Measurements from ENCODE around the gene CSK. TPM values are rescaled to one million over a fixed set of nuclear protein-coding genes. Genes with fewer than 3 reads are reported as not detected.

The CSK gene
- total and polyA plus RNA-seq, 11 donors = 19.1 to 66.7 (median 25.9) TPM

DNA sequence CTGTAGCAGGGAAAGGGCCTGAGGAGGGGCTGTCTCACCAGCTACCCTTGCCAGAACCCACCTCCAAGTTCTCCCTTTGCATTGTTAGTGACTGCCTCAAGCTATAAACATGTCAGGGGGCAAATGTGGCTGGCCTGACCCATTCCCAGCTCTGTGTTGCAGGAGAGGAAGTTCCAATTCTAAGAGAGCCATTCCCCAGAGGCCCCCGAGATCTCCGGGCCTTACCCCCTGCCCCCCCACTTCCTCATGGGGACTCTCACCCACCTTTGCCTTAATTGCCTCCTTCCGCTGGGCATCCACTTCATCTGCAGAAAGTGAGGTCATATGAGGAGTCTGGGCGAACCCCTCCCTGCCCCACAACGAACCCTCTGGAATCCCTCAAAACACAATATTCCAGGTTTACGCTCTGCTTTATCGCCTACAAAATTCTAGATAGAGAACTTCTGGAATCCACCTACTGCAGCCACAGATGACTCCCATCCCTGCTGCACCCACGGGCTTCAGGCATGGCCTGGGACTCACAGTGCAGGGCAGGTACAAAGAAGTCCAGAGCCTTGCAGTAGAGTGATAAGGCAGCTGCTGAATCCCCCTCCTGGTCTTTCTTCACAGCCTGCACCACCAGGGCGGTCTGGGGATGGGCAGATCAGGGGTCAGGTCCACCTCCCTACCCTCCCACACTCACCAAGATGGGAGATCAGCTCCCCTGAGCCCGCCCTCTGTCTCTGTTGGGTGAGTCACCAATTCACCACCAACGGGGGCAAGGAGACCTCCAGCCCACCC lies 57.1 kb downstream of the CSK start:
- TF ChIP-seq CTCF (IDR thresholded peaks at IDR 0.05) (no peak), POLR2A (IDR thresholded peaks at IDR 0.05) (no peak)
- no peak for ATAC-seq
- 83 to 94% (median 87%) methylated on average over 9 to 11 of the region's 11 CpGs for WGBS, 4 donors
- H3K9me3 ChIP-seq = no peaks in the 10 kb centered on the region
- H3K36me3 ChIP-seq = peaks cover 0 to 44% (median 15%) of the 10 kb centered on the region in 9 donors
- no peak overlapping the region for H3K4me3 ChIP-seq
- no peaks in the 10 kb centered on the region for H3K27me3 ChIP-seq
- peaks cover 0 to 24% (median 17%) of the 10 kb centered on the region in 12 donors for H3K4me1 ChIP-seq
- intact Hi-C loops (cut with DNase I) = loop anchor here in 4 of 10 donors (5.0 kb wide), 3 partner anchors 37 to 67 kb away; partner anchors contain the start of gene CSK (in 2 of the 4)
- no peak overlapping the region for H3K27ac ChIP-seq
- no peak for DNase-seq

GRCh38 chr15:74839526-74840395 lies 57.9 kb downstream of the CSK start:
- WGBS, 4 donors = 85 to 88% (median 87%) methylated on average over 29 to 31 of the region's 31 CpGs
- no peaks in the 10 kb centered on the region for H3K9me3 ChIP-seq
- ATAC-seq (no peak), DNase-seq (no peak)
- H3K27me3 ChIP-seq = no peaks in the 10 kb centered on the region
- no peak for TF ChIP-seq CTCF (IDR thresholded peaks at IDR 0.05)
- no peak for TF ChIP-seq POLR2A (IDR thresholded peaks at IDR 0.05)
- intact Hi-C loops (cut with DNase I) = loop anchor here in 7 of 10 donors (5.0 to 10.0 kb wide), 9 partner anchors 37 to 222 kb away; partner anchors contain the start of genes CSK (in 2 of the 7), FAM219B (in 2 of the 7), CLK3 (in 1 of the 7) and MPI (in 1 of the 7)
- H3K4me1 ChIP-seq = peaks cover 0 to 30% (median 20%) of the 10 kb centered on the region in 12 donors
- H3K27ac ChIP-seq = no peak overlapping the region
- H3K4me3 ChIP-seq = no peak overlapping the region
- peaks cover 0 to 48% (median 20%) of the 10 kb centered on the region in 9 donors for H3K36me3 ChIP-seq

GRCh38 chr15:74840851-74841775 lies 59.2 kb downstream of the CSK start:
- H3K9me3 ChIP-seq = no peaks in the 10 kb centered on the region
- WGBS, 4 donors = 88 to 94% (median 91%) methylated on average over 8 to 9 of the region's 9 CpGs
- intact Hi-C loops (cut with DNase I) = loop anchor here in 6 of 10 donors (5.0 to 10.0 kb wide), 6 partner anchors 54 to 224 kb away; partner anchors contain the start of genes FAM219B (in 2 of the 6), CLK3 (in 1 of the 6) and MPI (in 1 of the 6)
- ATAC-seq (no peak), DNase-seq (no peak)
- H3K4me3 ChIP-seq = no peak overlapping the region
- TF ChIP-seq POLR2A (IDR thresholded peaks at IDR 0.05) (no peak), CTCF (IDR thresholded peaks at IDR 0.05) (no peak)
- H3K27me3 ChIP-seq = no peaks in the 10 kb centered on the region
- H3K27ac ChIP-seq = no peak overlapping the region
- H3K36me3 ChIP-seq = peaks cover 0 to 57% (median 32%) of the 10 kb centered on the region in 9 donors
- peaks cover 0 to 38% (median 20%) of the 10 kb centered on the region in 12 donors for H3K4me1 ChIP-seq
